Astrocyte of the hippocampus (primary cell): Measurements from ENCODE around the gene GNPDA1.

Source experiments
- DNase-seq: peaks from one replicate; pipeline ENCODE4 v3.0.0; 2011; ENCODE audit warnings: low read depth, low spot score

The GNPDA1 gene

GRCh38 chr5:141957367-141957996 is 55.3 kb downstream of the GNPDA1 start:
- DNase-seq = no peak

- no peak for DNase-seq
Measured at GRCh38 chr5:141954194-141954593, 58.6 kb downstream of the GNPDA1 start.

- no peak for DNase-seq
Measured at GRCh38 chr5:141952020-141952419, 60.8 kb downstream of the GNPDA1 start.

GRCh38 chr5:141951332-141951781 is 61.5 kb downstream of the GNPDA1 start:
- no peak for DNase-seq
